Right hindlimb (tissue), 1 donor: ENCODE data around the gene DENND6A.
"Not testable (repeated sequence)": the region's sequence is repeated elsewhere in the genome, so short reads cannot be mapped to it uniquely, and the experiment has no call there.

Experiments used
- DNase-seq: peaks from one replicate; pipeline ENCODE4 v3.0.0-alpha.2; 2018

DENND6A gene

DNA sequence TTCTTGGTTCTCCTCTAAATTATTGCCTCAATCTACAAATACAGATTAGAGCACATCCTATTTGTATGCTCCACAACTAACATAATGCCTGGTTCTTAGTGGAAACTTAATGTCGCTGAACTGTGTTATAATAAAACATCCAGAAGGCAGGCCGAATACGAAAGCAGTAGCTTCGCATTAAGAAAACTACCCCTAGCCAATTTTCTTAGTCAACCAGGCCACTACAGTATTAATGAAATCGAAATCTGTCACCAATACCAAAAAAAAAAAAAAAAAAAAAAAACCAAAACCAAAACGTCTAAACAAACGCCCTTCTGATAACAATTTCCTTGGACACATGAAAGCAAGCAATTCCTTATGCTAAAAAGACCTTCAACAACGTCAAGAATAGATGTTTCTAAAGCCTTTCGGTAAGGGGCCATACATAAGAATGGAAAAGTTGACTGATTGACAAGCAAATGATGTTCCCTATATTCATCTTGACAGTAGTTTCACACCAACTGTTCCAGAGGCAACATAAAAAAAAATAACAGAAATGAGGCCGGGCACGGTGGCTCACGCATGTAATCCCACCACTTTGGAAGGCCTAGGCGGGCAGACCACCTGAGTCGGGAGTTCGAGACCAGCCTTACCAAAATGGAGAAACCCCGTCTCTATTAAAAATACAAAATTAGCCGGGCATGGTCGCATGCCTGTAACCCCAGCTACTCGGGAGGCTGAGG, 1.3 kb downstream of the DENND6A start:
- DNase-seq: no peak

DNA sequence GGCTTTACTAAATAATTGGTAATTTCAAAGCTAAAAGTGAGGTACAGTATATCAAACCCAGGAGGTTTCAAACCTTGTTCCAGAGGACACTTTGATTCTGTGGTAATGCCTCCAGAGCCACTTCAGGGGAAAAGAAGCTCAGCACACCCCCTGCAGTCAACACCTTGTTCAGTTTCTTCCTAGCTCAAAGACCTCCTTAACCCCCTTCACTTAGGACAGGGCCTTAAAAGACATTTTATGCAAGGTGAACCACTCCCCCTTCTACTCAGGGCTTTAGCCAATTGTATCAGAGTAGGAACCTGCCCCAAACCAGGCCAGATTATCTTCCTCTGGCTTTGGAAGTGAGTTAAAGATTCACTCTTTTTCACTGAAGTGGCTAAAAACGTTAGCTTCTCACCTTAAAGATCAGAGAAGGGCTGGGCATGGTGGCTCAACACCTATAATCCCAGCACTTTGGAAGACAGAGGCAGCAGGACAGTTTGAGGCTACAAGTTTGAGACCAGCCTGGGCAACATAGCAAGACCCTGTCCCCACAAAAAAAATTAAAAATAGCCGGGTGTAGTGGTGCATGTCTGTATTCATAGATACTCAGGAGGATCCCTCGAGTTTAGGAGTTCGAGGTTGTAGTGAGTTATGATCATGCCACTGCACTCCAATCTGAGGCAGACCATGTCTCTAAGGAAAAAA, 3.4 kb downstream of the DENND6A start:
- no peak for DNase-seq

- no peak for DNase-seq
Observed at GRCh38 chr3:57688291-57688690, 4.6 kb downstream of the DENND6A start.

- no peak for DNase-seq
Observed at GRCh38 chr3:57683286-57683685, 9.6 kb downstream of the DENND6A start.

GRCh38 chr3:57682284-57682683, 10.6 kb downstream of the DENND6A start:
- no peak for DNase-seq

DNA sequence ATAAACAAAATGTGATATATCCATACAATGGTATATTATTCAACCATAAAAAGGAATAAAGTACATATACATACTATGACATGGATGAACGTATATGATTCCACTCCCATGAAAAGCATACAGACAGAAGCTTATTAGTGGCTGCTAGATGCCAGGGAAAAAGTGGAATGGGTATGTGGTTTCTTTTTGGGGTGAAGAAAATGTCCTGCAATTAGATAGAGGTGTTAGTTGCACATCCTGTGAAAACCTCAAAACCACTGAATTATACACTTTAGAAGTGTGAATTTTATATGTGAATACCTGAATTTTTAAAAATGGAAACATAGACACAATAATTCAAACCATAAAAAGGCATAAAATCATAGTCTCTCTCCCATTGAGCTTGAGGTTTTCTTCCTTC, 11.2 kb downstream of the DENND6A start:
- no peak for DNase-seq

- DNase-seq: no peak
Observed at GRCh38 chr3:57680046-57680445, 12.8 kb downstream of the DENND6A start.

- no peak for DNase-seq
Observed at GRCh38 chr3:57675530-57675929, 17.3 kb downstream of the DENND6A start.

DNA sequence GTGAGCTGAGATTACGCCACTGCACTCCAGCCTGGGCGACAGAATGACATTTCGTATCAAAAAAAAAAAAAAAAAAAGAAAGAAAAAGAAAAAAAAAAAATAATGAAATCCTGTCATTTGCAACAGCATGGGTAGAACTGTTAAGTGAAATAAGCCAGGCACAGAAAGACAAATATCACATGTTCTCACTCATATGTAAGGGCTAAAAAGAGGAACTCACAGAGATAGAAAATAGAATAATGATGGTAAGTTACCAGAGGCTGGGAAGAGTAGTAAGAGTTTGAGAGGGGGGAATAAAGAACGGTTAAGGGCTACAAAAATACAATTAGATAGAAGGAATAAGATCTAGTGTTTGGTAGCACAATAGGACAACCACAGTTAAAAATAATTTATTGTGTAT, 19.7 kb downstream of the DENND6A start:
- no peak for DNase-seq

- DNase-seq: no peak
Observed at GRCh38 chr3:57670543-57670942, 22.3 kb downstream of the DENND6A start.

DNA sequence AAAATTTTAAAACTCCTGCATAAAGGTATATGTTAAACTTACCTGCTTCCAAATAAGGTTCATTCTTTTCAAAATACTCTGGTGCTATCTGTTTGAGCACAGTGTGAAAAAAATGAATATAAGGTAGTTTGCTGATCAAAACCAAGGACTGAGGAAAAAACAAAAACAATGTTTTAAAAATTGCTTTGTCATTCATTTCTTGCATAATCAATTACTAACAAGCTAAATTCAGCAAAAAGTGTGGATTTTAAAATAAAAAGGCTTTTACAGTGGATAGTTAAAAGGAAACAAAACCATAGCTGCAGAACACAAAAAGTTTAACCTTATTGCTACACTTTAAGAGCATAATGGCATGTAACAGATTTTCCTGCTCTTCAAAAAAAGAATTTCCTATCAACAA, 31.5 kb downstream of the DENND6A start:
- DNase-seq: no peak

DNA sequence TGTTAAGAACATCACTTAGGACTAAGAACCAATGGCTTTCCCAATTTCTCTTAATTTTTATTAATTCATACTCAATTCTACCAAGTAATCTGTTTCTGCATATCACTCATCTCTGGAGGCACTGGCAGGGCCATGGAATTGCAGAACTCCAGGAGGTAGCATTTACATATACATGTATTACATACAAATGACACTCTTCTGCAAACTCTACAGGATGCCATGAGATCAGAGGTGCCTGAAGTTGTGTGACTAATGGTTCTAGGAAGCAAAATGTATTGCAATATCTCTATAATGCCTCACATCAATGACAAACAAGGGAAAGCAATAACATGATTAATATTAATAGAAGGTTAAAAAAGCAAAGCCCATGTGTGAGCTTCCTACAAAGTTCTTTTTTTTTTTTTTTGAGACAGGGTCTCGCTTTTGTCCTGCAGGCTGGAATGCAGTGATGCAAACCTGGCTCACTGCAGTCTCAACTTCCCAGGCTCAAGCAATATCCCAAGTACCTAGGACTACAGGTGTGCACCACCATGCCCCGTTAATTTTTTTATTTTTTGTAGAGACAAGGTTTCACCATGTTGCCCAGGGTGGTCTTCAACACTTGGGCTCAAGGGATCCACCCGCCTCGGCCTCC, 33.0 kb downstream of the DENND6A start:
- DNase-seq: no peak

- DNase-seq: no peak
Observed at GRCh38 chr3:57659004-57659673, 33.7 kb downstream of the DENND6A start.

GRCh38 chr3:57658536-57658935, 34.3 kb downstream of the DENND6A start:
- DNase-seq: no peak

DNA sequence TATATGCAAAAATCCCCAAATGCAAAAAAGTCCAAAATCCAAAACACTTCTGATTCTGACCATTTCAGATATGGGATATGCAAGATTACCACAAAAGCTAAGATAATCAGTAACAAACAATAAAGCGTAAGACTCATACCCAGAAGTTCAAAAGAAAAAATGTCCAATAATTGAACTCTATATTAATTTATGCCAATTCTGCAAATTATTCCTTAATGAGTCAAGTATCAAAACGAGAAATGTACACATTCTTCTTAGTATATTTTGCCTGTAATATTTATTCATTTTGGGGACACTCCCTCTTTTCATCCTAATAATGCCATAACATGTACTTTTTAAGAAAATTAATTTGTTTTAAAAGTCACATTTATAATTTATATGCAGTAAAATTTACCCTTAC, 37.1 kb downstream of the DENND6A start:
- DNase-seq: no peak

DNA sequence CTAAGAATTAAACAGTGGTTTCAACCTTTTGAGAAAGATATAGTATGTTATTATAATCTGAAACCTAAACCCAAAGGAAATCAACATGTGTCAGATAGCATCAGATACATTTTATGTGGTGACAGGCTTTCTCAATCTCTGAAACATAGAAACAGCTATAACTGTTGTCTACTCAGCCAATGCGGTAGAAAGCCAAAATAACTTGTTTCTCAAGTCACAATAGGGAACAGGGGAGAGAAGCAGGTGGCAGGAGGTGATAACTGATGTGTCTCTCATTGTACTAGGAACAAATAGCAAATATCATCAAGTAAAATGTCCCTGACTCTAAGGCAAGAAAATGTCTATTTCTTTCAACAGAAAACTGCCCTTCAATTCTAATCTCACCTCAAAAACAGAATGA, 38.6 kb downstream of the DENND6A start:
- DNase-seq: no peak

DNA sequence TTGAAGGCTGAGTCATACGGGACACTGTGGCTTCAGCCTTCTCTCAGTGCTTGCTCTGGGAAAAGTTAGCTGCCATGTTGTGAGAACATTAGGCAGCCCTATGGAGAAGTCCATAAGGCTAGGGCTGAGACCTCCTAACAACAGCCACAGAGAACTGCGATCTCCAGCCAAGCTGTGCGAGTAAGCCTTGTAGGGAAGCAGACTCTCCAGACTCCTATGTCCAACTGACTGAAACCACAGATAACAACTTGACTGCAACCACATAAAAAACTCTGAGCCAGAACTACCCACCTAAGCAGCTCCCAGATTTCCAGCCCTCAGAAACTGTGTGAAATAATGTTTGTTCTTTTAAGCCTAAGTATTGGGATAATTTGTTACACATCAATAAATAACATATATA, 40.7 kb downstream of the DENND6A start:
- no peak for DNase-seq

DNA sequence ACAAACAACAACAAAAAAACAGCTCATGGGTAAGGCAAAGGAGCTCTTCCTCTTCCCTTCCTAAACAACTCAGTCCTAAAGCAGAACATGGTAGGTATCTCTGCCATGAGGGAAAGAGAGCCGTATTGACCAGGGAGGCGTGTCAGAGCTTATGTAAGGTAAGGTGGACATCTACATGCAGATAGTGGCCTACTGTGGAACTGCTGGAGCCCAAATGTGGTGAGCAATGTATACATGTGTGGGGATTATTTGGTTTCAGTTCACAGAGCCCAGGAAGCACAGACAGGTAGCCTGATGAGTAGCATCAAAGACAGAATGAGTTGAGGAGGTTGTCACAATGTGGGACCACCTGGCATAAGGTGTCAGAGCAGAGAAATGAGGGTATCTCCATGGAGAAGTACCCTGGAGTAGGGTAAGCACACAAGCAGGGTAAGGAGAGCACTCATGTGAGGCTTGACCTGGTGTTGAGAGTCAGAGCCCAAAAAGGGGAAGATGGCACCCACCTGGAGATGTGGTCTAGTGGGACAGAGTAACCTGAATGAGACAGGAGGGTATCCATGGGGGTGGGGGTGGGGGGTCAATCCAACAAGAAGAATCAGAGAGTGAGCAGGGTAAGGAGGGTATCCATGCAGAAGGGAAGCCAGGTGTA, 45.5 kb downstream of the DENND6A start:
- DNase-seq: no peak

DNA sequence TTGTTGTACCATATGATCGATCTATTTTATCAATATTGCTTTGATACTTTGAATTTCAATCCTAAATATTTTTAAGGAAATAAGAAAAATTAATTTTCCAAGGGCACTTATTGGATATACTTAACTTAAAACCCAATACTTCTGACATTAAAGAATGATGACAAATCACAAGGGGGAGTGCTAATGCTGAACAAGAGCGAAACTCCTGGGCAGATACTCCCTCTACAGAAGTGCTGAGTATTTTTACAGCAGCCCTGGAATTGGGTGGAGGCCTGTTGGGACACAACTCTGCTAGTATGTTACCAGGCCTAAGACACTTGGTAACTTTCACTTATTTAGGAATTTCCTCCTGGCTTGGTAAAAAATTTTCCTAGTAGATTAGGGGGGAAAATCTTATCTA, 46.2 kb downstream of the DENND6A start:
- peak; percentile 38 for DNase-seq

DNA sequence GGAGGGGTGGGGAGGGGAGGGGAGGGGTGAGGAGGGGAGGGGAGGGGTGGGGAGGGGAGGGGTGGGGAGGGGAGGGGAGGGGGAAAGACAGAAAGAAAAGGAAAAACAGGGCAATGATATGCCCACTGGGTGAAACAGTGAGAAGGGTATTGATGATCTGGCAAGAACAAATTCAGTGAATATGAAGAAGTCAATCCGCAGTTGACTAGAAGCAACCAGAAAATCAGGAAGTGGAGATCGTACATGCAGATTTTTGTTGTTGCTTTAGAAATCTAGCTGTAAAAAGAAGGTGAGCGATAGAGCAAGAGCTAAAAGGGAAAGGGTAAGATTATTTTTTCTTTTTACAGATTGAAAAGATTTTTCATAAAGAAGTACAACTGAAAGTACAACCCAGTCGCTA, 48.1 kb downstream of the DENND6A start:
- DNase-seq: no peak

DNA sequence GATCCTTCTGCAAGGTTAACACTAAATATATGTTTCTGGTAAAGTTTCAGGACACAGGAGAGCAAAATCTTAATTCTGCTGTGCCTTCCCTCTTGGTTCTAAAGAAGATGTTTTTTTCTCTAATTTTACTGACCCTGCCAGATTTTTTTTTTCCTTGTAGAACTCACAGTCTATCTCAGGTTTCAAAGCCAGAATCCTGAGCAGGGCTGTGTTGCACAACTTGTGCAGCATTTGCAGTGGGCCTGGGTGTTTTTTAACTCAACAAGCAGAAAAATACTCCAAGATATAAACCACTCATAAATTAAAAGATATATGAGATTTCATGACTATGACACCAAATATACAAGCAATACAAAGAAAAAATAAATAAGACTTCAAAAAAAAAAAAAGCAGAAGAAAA, 55.5 kb downstream of the DENND6A start:
- no peak for DNase-seq

DNA sequence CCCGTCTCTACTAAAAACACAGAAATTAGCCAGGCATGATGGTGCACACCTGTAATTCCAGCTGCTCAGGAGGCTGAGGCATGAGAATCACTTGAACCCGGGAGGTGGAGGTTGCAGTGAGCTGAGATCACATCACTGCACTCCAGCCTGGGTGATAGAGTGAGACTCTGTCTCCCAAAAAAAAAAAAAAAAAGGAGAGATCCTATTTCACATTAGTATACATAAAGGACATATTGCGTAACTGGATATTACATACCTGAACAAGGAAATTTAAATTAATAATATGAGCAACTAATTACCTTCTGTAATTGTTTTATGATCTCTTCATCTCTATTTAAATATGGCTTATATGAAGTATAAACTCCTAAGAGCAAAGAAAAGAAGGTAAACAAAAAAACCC, 58.6 kb downstream of the DENND6A start:
- DNase-seq: not testable (repeated sequence)

DNA sequence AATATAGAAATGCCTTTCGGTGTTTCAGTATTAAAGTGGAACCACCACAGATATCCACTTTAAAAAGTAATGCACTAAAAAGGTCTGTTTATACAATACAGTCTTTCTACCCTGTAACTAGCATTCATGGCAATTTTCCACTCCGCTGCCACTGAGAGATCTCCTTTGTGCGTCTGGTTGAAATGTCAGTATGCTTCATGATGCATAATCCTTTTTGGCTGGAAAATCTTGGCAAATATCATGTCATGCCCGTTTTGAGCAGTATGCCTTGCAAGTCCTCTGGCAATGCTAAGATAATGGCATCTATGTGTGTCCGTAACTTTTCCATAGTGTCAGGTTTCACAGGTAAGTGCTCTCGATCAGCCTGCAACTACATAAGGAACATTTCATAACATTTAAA, 64.9 kb downstream of the DENND6A start:
- DNase-seq: no peak
